Lower lobe of right lung (tissue), 2 donors: ENCODE data around the gene MCM3AP. TPM values are rescaled to one million over a fixed set of nuclear protein-coding genes. Genes with fewer than 3 reads are reported as not detected.
"Not testable (repeated sequence)": the region's sequence is repeated elsewhere in the genome, so short reads cannot be mapped to it uniquely, and the experiment has no call there.

ENCODE experiments used
- ATAC-seq, 2 donors: fragments of 200-7000 bp; cut with Tn5 transposase; one replicate each; pipeline ENCODE4 v1.9.1; 2020 to 2022; ENCODE audit warnings: mild to moderate bottlenecking in 2 of 2, moderate library complexity in 2 of 2
- DNase-seq: peaks from one replicate; pipeline ENCODE4 v3.0.0-alpha.2; 2020
- H3K27ac ChIP-seq: fragments of 200-600 bp; one replicate; pipeline ENCODE4 v1.8.0; 2022
- H3K27me3 ChIP-seq: fragments of 200-600 bp; one replicate; pipeline ENCODE4 v1.8.0; 2022; ENCODE audit warnings: low read depth
- H3K36me3 ChIP-seq: fragments of 200-600 bp; one replicate; pipeline ENCODE4 v1.8.0; 2022; ENCODE audit warnings: mild to moderate bottlenecking
- H3K4me1 ChIP-seq: fragments of 200-600 bp; one replicate; pipeline ENCODE4 v1.8.0; 2022
- H3K4me3 ChIP-seq: fragments of 200-600 bp; one replicate; pipeline ENCODE4 v1.8.0; 2022; ENCODE audit warnings: mild to moderate bottlenecking
- H3K9me3 ChIP-seq: fragments of 200-600 bp; one replicate; pipeline ENCODE4 v1.8.0; 2022
- intact Hi-C: fragments of 100-400 bp; cut with DNase I; formaldehyde crosslinking; loops from one replicate; pipeline ENCODE4 v1.11.0; 2022
- total RNA-seq: library from RNA; stranded (reverse); fragmentation: NEBNext Ultra II Directional; extraction: Animal tissue kit (Norgen Biotek cat#: 25700); gene quantifications from one replicate; pipeline ENCODE4 v1.2.1, GENCODE V29; 2021
- TF ChIP-seq, protein P1 (sequence below): fragments of 200-600 bp; IDR thresholded peaks from one replicate; pipeline ENCODE4 v1.8.0; 2022; ENCODE audit warnings: antibody characterized with exemption, mild to moderate bottlenecking
- donor health status: DM: no; HTN: yes; CAD: no; lungs with severe emphysema.

MCM3AP gene
- total RNA-seq, 1 donor from 2014 or later: 96.2 TPM

GRCh38 chr21:46245213-46245915 is 40.0 kb downstream of the MCM3AP start:
- no peak for DNase-seq
- no peaks in the 10 kb centered on the region for H3K4me1 ChIP-seq

GRCh38 chr21:46244602-46245001 is 40.8 kb downstream of the MCM3AP start:
- intact Hi-C loops: no loop called here
- Histone ChIP-seq H3K27me3 (no peaks in the 10 kb centered on the region), H3K9me3 (no peaks in the 10 kb centered on the region), H3K27ac (no peak overlapping the region), H3K4me1 (no peaks in the 10 kb centered on the region), H3K4me3 (no peak overlapping the region), H3K36me3 (peaks cover 99% of the 10 kb centered on the region)
- ATAC-seq (no peak), DNase-seq (no peak)
- TF ChIP-seq, protein P1, sequence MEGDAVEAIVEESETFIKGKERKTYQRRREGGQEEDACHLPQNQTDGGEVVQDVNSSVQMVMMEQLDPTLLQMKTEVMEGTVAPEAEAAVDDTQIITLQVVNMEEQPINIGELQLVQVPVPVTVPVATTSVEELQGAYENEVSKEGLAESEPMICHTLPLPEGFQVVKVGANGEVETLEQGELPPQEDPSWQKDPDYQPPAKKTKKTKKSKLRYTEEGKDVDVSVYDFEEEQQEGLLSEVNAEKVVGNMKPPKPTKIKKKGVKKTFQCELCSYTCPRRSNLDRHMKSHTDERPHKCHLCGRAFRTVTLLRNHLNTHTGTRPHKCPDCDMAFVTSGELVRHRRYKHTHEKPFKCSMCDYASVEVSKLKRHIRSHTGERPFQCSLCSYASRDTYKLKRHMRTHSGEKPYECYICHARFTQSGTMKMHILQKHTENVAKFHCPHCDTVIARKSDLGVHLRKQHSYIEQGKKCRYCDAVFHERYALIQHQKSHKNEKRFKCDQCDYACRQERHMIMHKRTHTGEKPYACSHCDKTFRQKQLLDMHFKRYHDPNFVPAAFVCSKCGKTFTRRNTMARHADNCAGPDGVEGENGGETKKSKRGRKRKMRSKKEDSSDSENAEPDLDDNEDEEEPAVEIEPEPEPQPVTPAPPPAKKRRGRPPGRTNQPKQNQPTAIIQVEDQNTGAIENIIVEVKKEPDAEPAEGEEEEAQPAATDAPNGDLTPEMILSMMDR: no peak

More at GRCh38 chr21:46245213-46245915, 40.0 kb downstream of the MCM3AP start:
- Histone ChIP-seq H3K9me3 (no peaks in the 10 kb centered on the region), H3K27ac (no peak overlapping the region), H3K36me3 (peaks cover 99% of the 10 kb centered on the region), H3K27me3 (no peaks in the 10 kb centered on the region), H3K4me3 (no peak overlapping the region)
- TF ChIP-seq, protein P1: no peak
- ATAC-seq: no peak
- intact Hi-C loops: no loop called here

GRCh38 chr21:46243960-46244361 is 41.5 kb downstream of the MCM3AP start:
- H3K9me3 ChIP-seq: no peaks in the 10 kb centered on the region
- no peak overlapping the region for H3K27ac ChIP-seq
- DNase-seq (no peak), ATAC-seq (no peak)
- intact Hi-C loops: no loop called here
- TF ChIP-seq, protein P1: no peak
- no peak overlapping the region for H3K4me3 ChIP-seq
- H3K27me3 ChIP-seq: no peaks in the 10 kb centered on the region
- no peaks in the 10 kb centered on the region for H3K4me1 ChIP-seq
- peaks cover 99% of the 10 kb centered on the region for H3K36me3 ChIP-seq

DNA sequence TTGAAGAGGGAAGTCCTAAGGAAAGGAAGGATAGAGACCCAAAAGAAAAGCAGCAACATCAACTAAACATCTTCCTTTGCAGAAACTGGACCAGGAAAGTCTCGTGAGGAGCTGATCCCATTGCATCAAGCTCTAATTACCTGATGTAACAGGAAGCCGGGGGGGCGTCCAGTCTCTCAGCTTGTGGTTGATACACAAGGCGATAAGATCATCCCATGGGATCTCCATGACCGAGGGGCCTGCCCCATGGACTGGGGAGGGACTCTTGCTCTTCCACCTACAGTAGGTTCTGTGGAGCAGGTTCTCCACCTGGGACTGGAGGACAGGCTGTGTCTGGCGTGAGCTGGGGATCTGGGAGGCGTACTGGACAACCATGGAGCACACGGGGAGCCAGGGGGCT is 42.1 kb downstream of the MCM3AP start:
- intact Hi-C loops: no loop called here
- peaks cover 99% of the 10 kb centered on the region for H3K36me3 ChIP-seq
- no peak for ATAC-seq
- H3K27me3 ChIP-seq: no peaks in the 10 kb centered on the region
- no peaks in the 10 kb centered on the region for H3K9me3 ChIP-seq
- no peak overlapping the region for H3K4me3 ChIP-seq
- H3K27ac ChIP-seq: no peak overlapping the region
- no peak for DNase-seq
- no peaks in the 10 kb centered on the region for H3K4me1 ChIP-seq
- TF ChIP-seq, protein P1: no peak

DNA sequence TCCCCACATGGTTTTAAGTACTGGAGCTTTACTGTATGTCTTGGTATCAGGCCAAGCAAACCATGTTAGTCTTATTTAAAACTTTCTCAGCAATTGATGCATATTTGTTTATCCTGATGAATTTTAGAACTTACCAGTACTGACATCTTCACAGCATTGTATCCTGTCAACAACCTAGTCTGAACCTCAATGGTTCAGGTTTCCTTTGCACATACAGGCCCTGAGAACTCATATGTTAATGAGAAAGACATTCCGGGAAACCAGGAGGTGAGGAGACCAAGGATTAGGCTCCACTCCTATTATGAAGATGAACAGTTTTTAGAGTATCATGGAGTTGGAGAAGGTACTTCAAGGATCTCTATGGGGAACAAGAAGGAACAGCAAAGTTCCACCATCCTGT is 43.8 kb downstream of the MCM3AP start:
- H3K4me3 ChIP-seq, DNase-seq, intact Hi-C loops, H3K27me3 ChIP-seq, H3K4me1 ChIP-seq, H3K9me3 ChIP-seq, ATAC-seq, H3K27ac ChIP-seq: not testable (repeated sequence)
- peaks cover 100% of the 10 kb centered on the region for H3K36me3 ChIP-seq

- H3K36me3 ChIP-seq: peaks cover 100% of the 10 kb centered on the region
- no peaks in the 10 kb centered on the region for H3K27me3 ChIP-seq
- TF ChIP-seq, protein P1: no peak
- H3K9me3 ChIP-seq: no peaks in the 10 kb centered on the region
- H3K27ac ChIP-seq: no peak overlapping the region
- no peaks in the 10 kb centered on the region for H3K4me1 ChIP-seq
- intact Hi-C loops: no loop called here
- ATAC-seq (no peak), DNase-seq (no peak)
- H3K4me3 ChIP-seq: no peak overlapping the region
These were observed 45.5 kb downstream of the MCM3AP start for GRCh38 chr21:46239817-46240325.
